ENCODE measurements around the gene PLXNC1.

Gene PLXNC1

DNA sequence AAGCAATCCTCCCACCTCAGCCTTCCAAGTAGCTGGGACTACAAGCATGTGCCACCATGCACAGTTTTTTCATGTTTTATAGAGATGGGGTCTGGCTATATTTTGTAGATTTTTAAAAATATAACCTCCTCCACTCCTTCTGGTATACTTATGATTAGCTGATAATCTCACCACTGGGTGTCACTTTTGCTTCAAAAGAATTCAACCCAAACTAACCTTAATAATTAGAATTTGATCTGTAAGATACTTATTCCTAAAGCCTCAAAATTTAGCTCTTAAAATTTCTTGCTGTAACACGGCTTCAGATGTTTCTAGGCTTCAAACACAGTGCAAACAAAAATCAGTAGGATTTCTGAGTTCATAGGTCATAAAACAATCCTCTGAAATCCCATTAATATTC is 181.0 kb downstream of the PLXNC1 start:
- 88% methylated on average over 1 of the region's 1 CpG for WGBS (ENCODE audit: insufficient coverage)
- CTCF ChIA-PET: interaction anchor here (1.2 to 2.3 kb wide), 3 partner anchors 24 to 205 kb away, joined by 3 to 9 read pairs (median 4); no protein-coding TSS in a partner anchor
- POLR2A ChIA-PET: no interaction called here
- peak; percentile 6 to 30 (median 26) for DNase-seq
- no peak overlapping the region for H3K4me3 ChIP-seq (ENCODE audit: control insufficient read depth in 1 of 7, extremely low read depth in 1 of 7, insufficient read depth in 4 of 7, low read depth in 2 of 7, low read length in 6 of 7)
- H3K36me3 ChIP-seq (ENCODE audit: control insufficient read depth in 4 of 4, insufficient read depth in 4 of 4, low read length in 3 of 4): peaks cover 6 to 33% (median 15%) of the 10 kb centered on the region in 4 experiments
- H3K27ac ChIP-seq (ENCODE audit: insufficient read depth in 1 of 2, low read depth in 1 of 2, low read length in 2 of 2, poor library complexity in 1 of 2, severe bottlenecking in 2 of 2): no peak overlapping the region
- H3K9me3 ChIP-seq (ENCODE audit: control extremely low read depth in 1 of 5, control insufficient read depth in 4 of 5, insufficient read depth in 2 of 5, low read depth in 1 of 5, low read length in 4 of 5): no peaks in the 10 kb centered on the region
- H3K4me1 ChIP-seq (ENCODE audit: control extremely low read depth in 1 of 4, control insufficient read depth in 4 of 4, insufficient read depth in 4 of 4, low read length in 3 of 4): peaks cover 0 to 11% (median 5%) of the 10 kb centered on the region in 4 experiments
- no peaks in the 10 kb centered on the region for H3K27me3 ChIP-seq (replicated peaks in 2 of 5; ENCODE audit: control insufficient read depth in 4 of 5, insufficient read depth in 5 of 5, low read length in 4 of 5)

DNA sequence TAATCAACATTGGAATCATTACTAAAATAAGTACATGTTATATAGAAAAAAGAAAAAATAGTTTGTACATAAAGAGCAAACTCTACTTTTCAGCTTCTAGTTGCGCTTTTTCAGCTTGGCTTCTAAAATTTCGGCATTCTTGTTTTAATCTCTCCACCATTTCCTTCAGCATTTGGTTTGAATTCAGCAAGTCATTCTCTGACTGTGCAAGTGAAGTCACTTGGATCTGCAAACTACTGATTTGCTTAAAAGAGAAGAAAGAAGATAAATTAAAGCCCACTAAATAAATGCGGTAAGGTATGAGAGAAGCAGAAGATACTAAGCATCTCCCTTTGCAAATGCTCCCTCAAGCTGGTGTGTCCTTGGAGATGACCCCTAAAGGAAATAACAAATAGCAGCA is 185.0 kb downstream of the PLXNC1 start:
- peak; percentile 32 to 84 (median 68) for DNase-seq
- peaks cover 2 to 7% (median 5%) of the 10 kb centered on the region in 4 experiments for H3K36me3 ChIP-seq (ENCODE audit: control insufficient read depth in 4 of 4, insufficient read depth in 4 of 4, low read length in 3 of 4)
- peaks cover 0 to 11% (median 5%) of the 10 kb centered on the region in 4 experiments for H3K4me1 ChIP-seq (ENCODE audit: control extremely low read depth in 1 of 4, control insufficient read depth in 4 of 4, insufficient read depth in 4 of 4, low read length in 3 of 4)
- ChIA-PET POLR2A (interaction anchor here (1.3 kb wide), 1 partner anchor 126 kb away, joined by 5 read pairs; no protein-coding TSS in a partner anchor), CTCF (no interaction called here)
- peak overlapping the region in 1 of 2 experiments; percentile 43 for H3K27ac ChIP-seq (ENCODE audit: insufficient read depth in 1 of 2, low read depth in 1 of 2, low read length in 2 of 2, poor library complexity in 1 of 2, severe bottlenecking in 2 of 2)
- H3K9me3 ChIP-seq (ENCODE audit: control extremely low read depth in 1 of 5, control insufficient read depth in 4 of 5, insufficient read depth in 2 of 5, low read depth in 1 of 5, low read length in 4 of 5): no peaks in the 10 kb centered on the region
- peak overlapping the region in 1 of 7 experiments; percentile 8 for H3K4me3 ChIP-seq (ENCODE audit: control insufficient read depth in 1 of 7, extremely low read depth in 1 of 7, insufficient read depth in 4 of 7, low read depth in 2 of 7, low read length in 6 of 7)
- H3K27me3 ChIP-seq (replicated peaks in 2 of 5; ENCODE audit: control insufficient read depth in 4 of 5, insufficient read depth in 5 of 5, low read length in 4 of 5): no peaks in the 10 kb centered on the region
- WGBS (ENCODE audit: insufficient coverage): 48% methylated on average over 2 of the region's 3 CpGs

DNA sequence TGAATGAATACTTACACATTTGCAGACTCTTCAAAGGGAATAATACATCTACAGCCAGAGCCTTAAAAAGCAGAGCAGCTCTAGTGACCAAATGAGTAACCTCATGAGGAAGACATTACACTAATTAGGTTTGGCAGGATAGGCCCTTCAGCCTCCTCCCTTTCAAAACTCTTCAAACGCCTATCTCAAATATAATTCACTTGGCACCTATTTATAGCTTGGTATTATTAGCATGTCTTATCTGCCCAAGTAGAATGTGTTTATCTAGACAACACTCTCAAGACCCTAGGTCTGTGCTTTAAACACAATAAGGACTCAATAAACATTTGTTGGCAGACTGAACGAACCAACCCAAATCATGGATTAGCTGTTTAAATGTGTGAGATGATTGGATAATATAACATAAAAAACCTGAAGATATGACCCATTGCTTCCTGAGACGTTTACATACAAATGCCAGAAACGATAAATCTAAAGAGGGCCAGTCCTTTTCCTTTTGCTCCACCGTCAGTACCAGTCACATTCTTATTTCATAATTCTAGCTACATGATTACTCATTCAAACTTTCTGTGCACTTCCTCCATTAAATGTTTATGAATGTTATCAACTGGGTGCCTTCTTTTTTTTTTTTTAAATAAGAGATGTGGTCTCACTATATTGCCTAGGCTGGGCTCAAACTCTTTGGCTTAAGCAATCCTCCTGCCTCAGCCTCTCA is 188.0 kb downstream of the PLXNC1 start:
- ChIA-PET CTCF (no interaction called here), POLR2A (no interaction called here)
- WGBS (ENCODE audit: insufficient coverage): 92% methylated on average over 2 of the region's 5 CpGs
- H3K27me3 ChIP-seq (replicated peaks in 2 of 5; ENCODE audit: control insufficient read depth in 4 of 5, insufficient read depth in 5 of 5, low read length in 4 of 5): no peaks in the 10 kb centered on the region
- no peak overlapping the region for H3K4me3 ChIP-seq (ENCODE audit: control insufficient read depth in 1 of 7, extremely low read depth in 1 of 7, insufficient read depth in 4 of 7, low read depth in 2 of 7, low read length in 6 of 7)
- no peak overlapping the region for H3K27ac ChIP-seq (ENCODE audit: insufficient read depth in 1 of 2, low read depth in 1 of 2, low read length in 2 of 2, poor library complexity in 1 of 2, severe bottlenecking in 2 of 2)
- H3K36me3 ChIP-seq (ENCODE audit: control insufficient read depth in 4 of 4, insufficient read depth in 4 of 4, low read length in 3 of 4): peaks cover 3 to 7% (median 4%) of the 10 kb centered on the region in 4 experiments
- no peaks in the 10 kb centered on the region for H3K9me3 ChIP-seq (ENCODE audit: control extremely low read depth in 1 of 5, control insufficient read depth in 4 of 5, insufficient read depth in 2 of 5, low read depth in 1 of 5, low read length in 4 of 5)
- DNase-seq: peak in 2 of 3 donors; percentile 13 to 41
- H3K4me1 ChIP-seq (ENCODE audit: control extremely low read depth in 1 of 4, control insufficient read depth in 4 of 4, insufficient read depth in 4 of 4, low read length in 3 of 4): peaks cover 0 to 11% (median 5%) of the 10 kb centered on the region in 4 experiments

DNA sequence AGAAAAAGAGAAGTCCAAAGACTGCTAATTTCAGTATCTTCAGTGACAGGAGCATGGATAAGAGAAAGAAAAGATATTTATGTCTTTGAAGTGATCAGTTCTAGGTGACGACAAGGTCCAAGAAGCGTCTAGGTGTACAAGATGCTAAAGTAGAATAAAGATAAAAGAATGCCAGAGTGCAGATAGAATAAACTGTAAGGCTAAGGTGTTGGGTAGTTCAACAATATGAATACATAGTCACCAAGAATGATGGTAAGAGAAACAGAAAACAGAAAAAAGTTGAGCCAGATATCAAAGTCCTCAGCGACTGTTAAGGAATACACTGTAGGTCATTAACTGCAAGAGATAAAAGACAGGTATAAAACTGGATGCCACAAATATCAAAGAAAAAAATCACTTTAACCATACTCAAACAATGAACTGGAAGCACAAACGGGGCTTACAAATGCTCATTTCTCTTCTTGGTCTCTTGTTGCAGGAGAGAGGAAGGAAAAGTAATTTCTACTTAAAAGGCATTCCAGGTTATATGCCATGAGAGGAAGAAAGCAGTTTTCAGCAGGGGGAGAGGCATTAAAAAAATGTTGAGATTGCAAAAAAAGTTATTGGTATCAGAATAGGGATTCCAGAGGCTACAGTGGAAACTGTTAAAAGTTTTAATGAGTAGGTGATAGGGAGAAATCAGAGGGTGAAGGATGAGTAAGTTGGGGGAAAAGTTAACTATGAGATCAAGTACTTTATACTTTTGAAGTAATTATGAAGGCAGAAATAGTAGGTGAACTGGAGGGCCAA is 189.8 kb downstream of the PLXNC1 start:
- ChIA-PET POLR2A (no interaction called here), CTCF (no interaction called here)
- Histone ChIP-seq H3K36me3 (ENCODE audit: control insufficient read depth in 4 of 4, insufficient read depth in 4 of 4, low read length in 3 of 4) (peaks cover 2 to 5% (median 3%) of the 10 kb centered on the region in 4 experiments), H3K27ac (ENCODE audit: insufficient read depth in 1 of 2, low read depth in 1 of 2, low read length in 2 of 2, poor library complexity in 1 of 2, severe bottlenecking in 2 of 2) (no peak overlapping the region), H3K4me3 (ENCODE audit: control insufficient read depth in 1 of 7, extremely low read depth in 1 of 7, insufficient read depth in 4 of 7, low read depth in 2 of 7, low read length in 6 of 7) (no peak overlapping the region), H3K4me1 (ENCODE audit: control extremely low read depth in 1 of 4, control insufficient read depth in 4 of 4, insufficient read depth in 4 of 4, low read length in 3 of 4) (peaks cover 0 to 6% (median 2%) of the 10 kb centered on the region in 4 experiments), H3K9me3 (ENCODE audit: control extremely low read depth in 1 of 5, control insufficient read depth in 4 of 5, insufficient read depth in 2 of 5, low read depth in 1 of 5, low read length in 4 of 5) (no peaks in the 10 kb centered on the region), H3K27me3 (replicated peaks in 2 of 5; ENCODE audit: control insufficient read depth in 4 of 5, insufficient read depth in 5 of 5, low read length in 4 of 5) (no peaks in the 10 kb centered on the region)
- DNase-seq: no peak
- 100% methylated on average over 3 of the region's 4 CpGs for WGBS (ENCODE audit: insufficient coverage)

DNA sequence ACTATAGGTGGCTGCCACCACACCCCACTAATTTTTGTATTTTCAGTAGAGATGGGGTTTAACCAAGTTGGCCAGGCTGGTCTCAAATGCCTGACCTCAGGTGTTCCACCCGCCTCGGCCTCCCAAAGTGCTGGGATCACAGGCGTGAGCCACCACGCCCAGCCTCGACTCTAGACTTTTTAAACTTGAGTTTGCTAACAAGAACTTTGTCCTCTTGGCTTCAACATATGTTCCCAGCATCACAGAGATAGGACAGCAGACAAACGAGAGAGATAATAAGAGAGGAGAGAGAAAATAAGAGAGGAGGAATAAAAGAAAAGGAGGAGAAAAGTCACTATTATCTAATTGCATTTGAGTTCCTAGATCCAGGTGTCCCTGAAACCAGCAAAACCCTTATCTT is 192.2 kb downstream of the PLXNC1 start:
- H3K9me3 ChIP-seq (ENCODE audit: control extremely low read depth in 1 of 5, control insufficient read depth in 4 of 5, insufficient read depth in 2 of 5, low read depth in 1 of 5, low read length in 4 of 5): peaks cover 0 to 3% (median 1%) of the 10 kb centered on the region in 5 experiments
- 100% methylated on average over 3 of the region's 6 CpGs for WGBS (ENCODE audit: insufficient coverage)
- ChIA-PET CTCF (no interaction called here), POLR2A (no interaction called here)
- peaks cover 2 to 16% (median 11%) of the 10 kb centered on the region in 4 experiments for H3K36me3 ChIP-seq (ENCODE audit: control insufficient read depth in 4 of 4, insufficient read depth in 4 of 4, low read length in 3 of 4)
- H3K27me3 ChIP-seq (replicated peaks in 2 of 5; ENCODE audit: control insufficient read depth in 4 of 5, insufficient read depth in 5 of 5, low read length in 4 of 5): no peaks in the 10 kb centered on the region
- no peak overlapping the region for H3K27ac ChIP-seq (ENCODE audit: insufficient read depth in 1 of 2, low read depth in 1 of 2, low read length in 2 of 2, poor library complexity in 1 of 2, severe bottlenecking in 2 of 2)
- H3K4me3 ChIP-seq (ENCODE audit: control insufficient read depth in 1 of 7, extremely low read depth in 1 of 7, insufficient read depth in 4 of 7, low read depth in 2 of 7, low read length in 6 of 7): no peak overlapping the region
- H3K4me1 ChIP-seq (ENCODE audit: control extremely low read depth in 1 of 4, control insufficient read depth in 4 of 4, insufficient read depth in 4 of 4, low read length in 3 of 4): no peaks in the 10 kb centered on the region
- DNase-seq: no peak

DNA sequence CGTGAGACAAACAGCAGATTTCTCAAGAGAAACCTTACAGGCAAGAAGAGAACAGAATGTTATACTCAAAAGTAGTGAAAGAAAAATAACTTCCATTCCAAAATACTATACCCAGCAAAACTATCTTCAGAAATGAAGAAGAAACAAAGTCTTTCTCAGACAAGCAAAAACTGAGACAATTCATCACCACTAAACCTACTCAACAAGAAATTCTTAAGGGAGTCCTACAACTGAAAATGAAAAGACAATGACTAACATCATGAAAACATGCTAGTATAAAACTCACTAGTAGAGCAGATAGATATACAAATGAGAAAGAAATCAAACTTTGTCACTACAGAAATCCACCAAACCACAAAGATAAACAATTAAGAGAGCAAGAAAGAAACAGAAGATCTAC is 204.8 kb downstream of the PLXNC1 start:
- Histone ChIP-seq H3K27ac (ENCODE audit: insufficient read depth in 1 of 2, low read depth in 1 of 2, low read length in 2 of 2, poor library complexity in 1 of 2, severe bottlenecking in 2 of 2) (no peak overlapping the region), H3K27me3 (replicated peaks in 2 of 5; ENCODE audit: control insufficient read depth in 4 of 5, insufficient read depth in 5 of 5, low read length in 4 of 5) (no peaks in the 10 kb centered on the region), H3K4me1 (ENCODE audit: control extremely low read depth in 1 of 4, control insufficient read depth in 4 of 4, insufficient read depth in 4 of 4, low read length in 3 of 4) (no peaks in the 10 kb centered on the region), H3K36me3 (ENCODE audit: control insufficient read depth in 4 of 4, insufficient read depth in 4 of 4, low read length in 3 of 4) (peaks cover 9 to 34% (median 18%) of the 10 kb centered on the region in 4 experiments), H3K9me3 (ENCODE audit: control extremely low read depth in 1 of 5, control insufficient read depth in 4 of 5, insufficient read depth in 2 of 5, low read depth in 1 of 5, low read length in 4 of 5) (peaks cover 7 to 65% (median 28%) of the 10 kb centered on the region in 5 experiments), H3K4me3 (ENCODE audit: control insufficient read depth in 1 of 7, extremely low read depth in 1 of 7, insufficient read depth in 4 of 7, low read depth in 2 of 7, low read length in 6 of 7) (no peak overlapping the region)
- no CpG with 5 or more reads among the region's 1 CpG for WGBS (ENCODE audit: insufficient coverage)
- no peak for DNase-seq
- CTCF ChIA-PET: no interaction called here
- POLR2A ChIA-PET: no interaction called here
